Keratinocyte (primary cell): ENCODE measurements around the gene PLEKHS1. TPM values are rescaled to one million over a fixed set of nuclear protein-coding genes. Genes with fewer than 3 reads are reported as not detected.

ENCODE experiments used
- DNase-seq: peaks from one replicate; pipeline ENCODE4 v3.0.0-alpha.2; 2011; ENCODE audit warnings: low read depth, missing footprints, low spot score
- FAIRE-seq: peaks from 2 replicates; lab custom pipeline; 2011; peaks lifted over from hg19 to GRCh38; lab: Jason Lieb, UNC
- H2AFZ ChIP-seq: 2 replicates; pipeline ENCODE4 v1.6.0; 2012; ENCODE audit warnings: low read length, control low read depth, inconsistent platforms; ENCODE audit not compliant: control insufficient read depth
- H3K27ac ChIP-seq: 2 replicates; pipeline ENCODE4 v1.5.1; 2011; ENCODE audit warnings: low read length; ENCODE audit not compliant: control insufficient read depth, insufficient read depth
- H3K27me3 ChIP-seq: 3 replicates; pipeline ENCODE4 v1.6.0; 2011; ENCODE audit warnings: low read length; ENCODE audit not compliant: control insufficient read depth, insufficient read depth; ENCODE audit errors: extremely low read depth
- H3K36me3 ChIP-seq, 2 experiments: 2 replicates in 1 of 2; 3 replicates in 1 of 2; pipeline ENCODE4 v1.5.1; 2011; ENCODE audit warnings: low read length in 2 of 2, mild to moderate bottlenecking in 1 of 2; ENCODE audit not compliant: control insufficient read depth in 2 of 2, insufficient read depth in 2 of 2; ENCODE audit errors: extremely low read depth in 1 of 2
- H3K4me1 ChIP-seq: 3 replicates; pipeline ENCODE4 v1.5.1; 2011; ENCODE audit warnings: low read length; ENCODE audit not compliant: control insufficient read depth, insufficient read depth; ENCODE audit errors: extremely low read depth
- H3K4me2 ChIP-seq: 3 replicates; pipeline ENCODE4 v1.6.0; 2011; ENCODE audit warnings: low read depth, low read length; ENCODE audit not compliant: control insufficient read depth, insufficient read depth; ENCODE audit errors: extremely low read depth
- H3K4me3 ChIP-seq, 3 experiments: fragments of 200-600 bp in 1 of 3; sonication (generic) in 1 of 3; 2 replicates in 2 of 3; 3 replicates in 1 of 3; pipeline ENCODE4 v1.5.1; 2011 to 2016; ENCODE audit warnings: low read length in 3 of 3, mild to moderate bottlenecking in 3 of 3, control low read depth in 2 of 3, inconsistent platforms in 1 of 3, low read depth in 1 of 3, mixed read lengths in 1 of 3, mixed run types in 1 of 3, moderate library complexity in 1 of 3; ENCODE audit not compliant: control insufficient read depth in 2 of 3, insufficient read depth in 2 of 3; ENCODE audit errors: extremely low read depth in 1 of 3
- H3K79me2 ChIP-seq: 2 replicates; pipeline ENCODE4 v1.6.0; 2012; ENCODE audit warnings: low read length; ENCODE audit not compliant: control insufficient read depth, insufficient read depth
- H3K9ac ChIP-seq: 3 replicates; pipeline ENCODE4 v1.6.0; 2011; ENCODE audit warnings: low read length; ENCODE audit not compliant: control insufficient read depth, insufficient read depth; ENCODE audit errors: extremely low read depth
- H3K9me1 ChIP-seq: 3 replicates; pipeline ENCODE4 v1.6.0; 2011; ENCODE audit warnings: low read length; ENCODE audit not compliant: control insufficient read depth, insufficient read depth; ENCODE audit errors: extremely low read depth
- H3K9me3 ChIP-seq: 2 replicates; pipeline ENCODE4 v1.5.1; 2012; ENCODE audit warnings: low read depth, low read length; ENCODE audit not compliant: control insufficient read depth
- H4K20me1 ChIP-seq: 3 replicates; pipeline ENCODE4 v1.6.0; 2011; ENCODE audit warnings: low read length; ENCODE audit not compliant: control insufficient read depth, insufficient read depth; ENCODE audit errors: extremely low read depth
- CTCF ChIP-seq, 3 experiments: IDR thresholded peaks in 1 of 3; conservative IDR thresholded peaks in 1 of 3; optimal IDR thresholded peaks in 1 of 3; 2 replicates in 2 of 3; 3 replicates in 1 of 3; pipeline versions ENCODE3 to v1.5.1; 2011; ENCODE audit warnings: low read length in 3 of 3, mild to moderate bottlenecking in 3 of 3, moderate library complexity in 2 of 3, control low read depth in 1 of 3, inconsistent platforms in 1 of 3; ENCODE audit not compliant: insufficient read depth in 2 of 3; ENCODE audit errors: extremely low read depth in 1 of 3
- EZH2 ChIP-seq: IDR thresholded peaks from one replicate; pipeline ENCODE4 v1.6.1; 2012; ENCODE audit warnings: inconsistent platforms, mild to moderate bottlenecking, low read length, moderate library complexity
- dilution Hi-C: fragments of 300-500 bp; cut with MboI; formaldehyde crosslinking; loops from one replicate; pipeline ENCODE4 v1.7.0; 2020; ENCODE audit warnings: low sequenced_read_pairs; ENCODE audit not compliant: extremely low pct_ligation_motif_present
- polyA plus RNA-seq, 5 experiments: library from polyadenylated mRNA; depleted of rRNA in 3 of 5; stranded (reverse) in 3 of 5; stranded (forward) in 1 of 5; unstranded in 1 of 5; fragments of >200 nt; gene quantifications; 1 replicate in 1 of 5; 2 replicates in 3 of 5; 3 replicates in 1 of 5; pipeline versions ENCODE4 v1.2.1 to v1.2.3, GENCODE V29; 2011 to 2012; ENCODE audit warnings: missing spikeins in 2 of 5, low read depth in 1 of 5, low replicate concordance in 1 of 5

PLEKHS1 gene
- polyA plus RNA-seq, 1 donor (not counting 4 experiments of a cell fraction or from before 2014, with no cell fraction given) = not detected

GRCh38 chr10:113739031-113739430 is 12.5 kb upstream of the PLEKHS1 start:
- TF ChIP-seq EZH2 (no peak), CTCF (optimal IDR thresholded peaks at IDR 0.05 in 1 of 3, IDR thresholded peaks at IDR 0.05 in 1 of 3, conservative IDR thresholded peaks at IDR 0.05 in 1 of 3; ENCODE audit: extremely low read depth in 1 of 3, insufficient read depth in 2 of 3, low read length in 3 of 3) (no peak)
- no peak overlapping the region for H3K9ac ChIP-seq
- no peaks in the 10 kb centered on the region for H3K79me2 ChIP-seq
- no peaks in the 10 kb centered on the region for H3K4me1 ChIP-seq
- DNase-seq (no peak), FAIRE-seq (no peak)
- no peaks in the 10 kb centered on the region for H3K9me3 ChIP-seq
- no peak overlapping the region for H3K4me3 ChIP-seq
- peaks cover 3% of the 10 kb centered on the region for H3K27me3 ChIP-seq
- H2AFZ ChIP-seq = no peak overlapping the region
- no peak overlapping the region for H3K27ac ChIP-seq
- no peak overlapping the region for H3K4me2 ChIP-seq
- no peaks in the 10 kb centered on the region for H4K20me1 ChIP-seq
- dilution Hi-C loops = no loop called here
- no peaks in the 10 kb centered on the region for H3K36me3 ChIP-seq
- no peaks in the 10 kb centered on the region for H3K9me1 ChIP-seq

GRCh38 chr10:113739577-113739976 is 11.9 kb upstream of the PLEKHS1 start:
- Histone ChIP-seq H3K9me3 (no peaks in the 10 kb centered on the region), H3K9ac (no peak overlapping the region), H4K20me1 (no peaks in the 10 kb centered on the region), H3K4me2 (no peak overlapping the region), H3K4me1 (no peaks in the 10 kb centered on the region), H3K36me3 (no peaks in the 10 kb centered on the region), H3K9me1 (no peaks in the 10 kb centered on the region), H3K4me3 (no peak overlapping the region), H3K27me3 (peaks cover 3% of the 10 kb centered on the region), H2AFZ (no peak overlapping the region), H3K79me2 (no peaks in the 10 kb centered on the region), H3K27ac (no peak overlapping the region)
- TF ChIP-seq CTCF (optimal IDR thresholded peaks at IDR 0.05 in 1 of 3, IDR thresholded peaks at IDR 0.05 in 1 of 3, conservative IDR thresholded peaks at IDR 0.05 in 1 of 3; ENCODE audit: extremely low read depth in 1 of 3, insufficient read depth in 2 of 3, low read length in 3 of 3) (no peak), EZH2 (no peak)
- dilution Hi-C loops = no loop called here
- no peak for DNase-seq
- no peak for FAIRE-seq
